Trophoblast cell (in vitro differentiated cells and primary cell): ENCODE data around the gene KIAA0232.

Source experiments
- DNase-seq, 2 donors: peaks; one replicate each; pipeline ENCODE4 v3.0.0-alpha.2; 2016
- H2AFZ ChIP-seq: 2 replicates; pipeline ENCODE4 v1.6.1; 2013; ENCODE audit warnings: low read length, moderate library complexity, mild to moderate bottlenecking; ENCODE audit not compliant: insufficient read depth, poor library complexity
- H2AK5ac ChIP-seq: 2 replicates; pipeline ENCODE4 v1.6.1; 2013; ENCODE audit warnings: mild to moderate bottlenecking, low read length
- H2BK120ac ChIP-seq: 2 replicates; pipeline ENCODE4 v1.6.1; 2013; ENCODE audit warnings: low read length, mild to moderate bottlenecking, moderate library complexity; ENCODE audit not compliant: insufficient read depth, poor library complexity
- H2BK12ac ChIP-seq: 2 replicates; pipeline ENCODE4 v1.6.1; 2013; ENCODE audit warnings: mild to moderate bottlenecking, low read length, moderate library complexity
- H2BK5ac ChIP-seq: 2 replicates; pipeline ENCODE4 v1.6.1; 2013; ENCODE audit warnings: low read length, low read depth, moderate library complexity, mild to moderate bottlenecking; ENCODE audit not compliant: poor library complexity
- H3K14ac ChIP-seq: 2 replicates; pipeline ENCODE4 v1.6.1; 2013; ENCODE audit warnings: mild to moderate bottlenecking, low read length
- H3K18ac ChIP-seq: 2 replicates; pipeline ENCODE4 v1.6.1; 2013; ENCODE audit warnings: mild to moderate bottlenecking, low read length
- H3K23ac ChIP-seq: 2 replicates; pipeline ENCODE4 v1.6.1; 2013; ENCODE audit warnings: low read length
- H3K27ac ChIP-seq: 2 replicates; pipeline ENCODE4 v1.5.1; 2013; ENCODE audit warnings: low read depth, mild to moderate bottlenecking, inconsistent platforms, low read length, moderate library complexity
- H3K27me3 ChIP-seq: 2 replicates; pipeline ENCODE4 v1.6.1; 2013; ENCODE audit warnings: inconsistent platforms, mild to moderate bottlenecking, low read length, moderate library complexity; ENCODE audit not compliant: insufficient read depth
- H3K36me3 ChIP-seq, 2 experiments: 1 replicate in 1 of 2; 2 replicates in 1 of 2; pipeline ENCODE4 v1.6.1; 2013; ENCODE audit warnings: low read length in 2 of 2, mild to moderate bottlenecking in 2 of 2, moderate library complexity in 1 of 2; ENCODE audit not compliant: insufficient read depth in 2 of 2, control insufficient read depth in 1 of 2
- H3K4ac ChIP-seq: 2 replicates; pipeline ENCODE4 v1.6.1; 2013; ENCODE audit warnings: low read depth, mild to moderate bottlenecking, low read length, moderate library complexity
- H3K4me1 ChIP-seq, 2 experiments: 1 replicate in 1 of 2; 2 replicates in 1 of 2; pipeline ENCODE4 v1.6.1; 2013; ENCODE audit warnings: low read length in 2 of 2, mild to moderate bottlenecking in 2 of 2, moderate library complexity in 1 of 2; ENCODE audit not compliant: insufficient read depth in 2 of 2, control insufficient read depth in 1 of 2
- H3K4me2 ChIP-seq: 2 replicates; pipeline ENCODE4 v1.6.1; 2013; ENCODE audit warnings: inconsistent platforms, mild to moderate bottlenecking, low read length, moderate library complexity
- H3K4me3 ChIP-seq: 2 replicates; pipeline ENCODE4 v1.5.1; 2013; ENCODE audit warnings: mild to moderate bottlenecking, low read depth, low read length, inconsistent platforms
- H3K79me1 ChIP-seq: one replicate; pipeline ENCODE4 v1.6.1; 2013; ENCODE audit warnings: low read length
- H3K79me2 ChIP-seq: 2 replicates; pipeline ENCODE4 v1.6.1; 2013; ENCODE audit warnings: low read length, mild to moderate bottlenecking; ENCODE audit not compliant: control insufficient read depth, insufficient read depth, poor library complexity
- H3K9ac ChIP-seq: 2 replicates; pipeline ENCODE4 v1.6.1; 2013; ENCODE audit warnings: mild to moderate bottlenecking, low read length
- H3K9me3 ChIP-seq: 2 replicates; pipeline ENCODE4 v1.6.1; 2013; ENCODE audit warnings: low read depth, mild to moderate bottlenecking, control low read depth, inconsistent platforms, low read length; ENCODE audit not compliant: insufficient read depth
- H4K12ac ChIP-seq: 2 replicates; pipeline ENCODE4 v1.6.1; 2013; ENCODE audit warnings: low read depth, mild to moderate bottlenecking, low read length, moderate library complexity
- H4K8ac ChIP-seq: 2 replicates; pipeline ENCODE4 v1.6.1; 2013; ENCODE audit warnings: low read depth, mild to moderate bottlenecking, low read length, moderate library complexity
- H4K91ac ChIP-seq: one replicate; pipeline ENCODE4 v1.6.1; 2013; ENCODE audit warnings: low read depth, mild to moderate bottlenecking, low read length, moderate library complexity
- WGBS: extraction: QIAGEN DNeasy Blood & Tissue Kit; methylation state at CpG from one replicate; pipeline ENCODE4 v1.1.7; 2013; ENCODE audit warnings: missing lambda C conversion rate; ENCODE audit not compliant: insufficient read length, insufficient coverage; ENCODE audit errors: extremely low coverage; 5-methylcytosine and 5-hydroxymethylcytosine counted together

KIAA0232 gene

DNA sequence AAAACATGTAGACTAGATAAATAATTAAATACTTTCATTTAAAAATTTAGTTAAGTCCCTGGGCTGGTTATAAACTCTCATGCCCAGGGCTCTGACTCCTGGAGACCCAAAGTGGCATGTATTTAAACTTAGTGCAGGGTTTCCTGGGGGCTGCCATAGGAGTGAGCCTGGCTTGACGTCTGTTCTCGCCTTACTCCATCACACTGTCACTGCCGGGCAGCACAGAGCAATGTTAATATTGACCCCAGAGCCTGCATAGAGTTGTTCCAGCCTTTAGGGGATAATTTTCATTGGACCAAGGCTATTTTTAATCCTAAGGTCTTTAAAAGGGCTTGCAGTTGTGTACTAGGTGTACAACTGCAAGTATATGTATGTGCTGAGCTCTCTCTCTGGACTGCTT, 31.2 kb downstream of the KIAA0232 start:
- no CpG with 5 or more reads among the region's 3 CpGs for WGBS
- Histone ChIP-seq H3K4me1 (no peaks in the 10 kb centered on the region), H2AFZ (no peak overlapping the region), H3K27ac (no peak overlapping the region), H3K27me3 (no peaks in the 10 kb centered on the region), H3K36me3 (peaks cover 0 to 3% of the 10 kb centered on the region in 2 experiments), H3K79me2 (peaks cover 2% of the 10 kb centered on the region), H4K91ac (no peak overlapping the region), H3K4ac (no peak overlapping the region), H3K14ac (no peak overlapping the region), H3K9me3 (no peaks in the 10 kb centered on the region), H2BK12ac (no peak overlapping the region), H4K8ac (no peak overlapping the region), H3K9ac (no peak overlapping the region), H3K23ac (no peak overlapping the region), H3K4me2 (no peak overlapping the region), H2BK5ac (no peak overlapping the region), H2BK120ac (no peak overlapping the region), H3K79me1 (no peaks in the 10 kb centered on the region), H2AK5ac (no peak overlapping the region), H4K12ac (no peak overlapping the region), H3K18ac (no peak overlapping the region), H3K4me3 (no peak overlapping the region)
- no peak for DNase-seq

DNA sequence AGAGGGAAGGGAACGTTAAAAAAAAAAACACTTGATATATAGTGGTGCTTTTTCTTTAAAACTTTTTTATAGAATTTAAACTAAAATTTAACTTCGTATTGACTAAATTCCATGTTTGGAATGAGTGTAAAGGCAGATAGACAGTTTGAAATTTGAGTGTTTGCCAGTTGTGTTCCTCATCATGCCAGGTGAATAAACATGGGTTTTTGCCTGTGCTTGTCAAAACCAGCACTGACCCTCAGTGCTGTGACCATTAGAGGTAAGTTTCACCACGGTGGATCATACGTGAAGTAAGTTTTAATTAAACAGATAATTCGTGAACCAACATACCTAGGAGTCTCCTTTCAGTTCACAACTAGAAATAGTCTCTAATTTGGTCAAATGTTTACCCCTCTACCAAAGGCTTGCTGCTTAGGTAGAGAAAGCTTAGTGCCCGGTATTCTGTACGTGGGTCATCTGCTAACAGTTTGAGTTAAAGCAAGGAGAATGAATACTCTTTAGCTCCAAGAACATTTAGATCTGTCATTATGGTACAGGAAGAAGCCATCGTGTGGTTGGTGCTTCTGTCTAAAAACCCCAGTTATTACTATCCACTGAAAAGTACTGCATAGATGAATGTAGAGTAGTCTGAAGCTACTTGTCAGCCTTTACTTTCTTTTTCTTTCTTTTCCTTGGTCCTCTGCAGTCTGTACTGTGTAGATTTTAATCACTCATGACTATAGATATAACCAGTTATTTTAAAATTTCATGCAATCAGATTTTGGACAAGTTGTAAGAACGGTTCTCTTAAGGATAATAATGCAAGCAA, 32.7 kb downstream of the KIAA0232 start:
- H3K27me3 ChIP-seq = no peaks in the 10 kb centered on the region
- WGBS = no CpG with 5 or more reads among the region's 9 CpGs

DNA sequence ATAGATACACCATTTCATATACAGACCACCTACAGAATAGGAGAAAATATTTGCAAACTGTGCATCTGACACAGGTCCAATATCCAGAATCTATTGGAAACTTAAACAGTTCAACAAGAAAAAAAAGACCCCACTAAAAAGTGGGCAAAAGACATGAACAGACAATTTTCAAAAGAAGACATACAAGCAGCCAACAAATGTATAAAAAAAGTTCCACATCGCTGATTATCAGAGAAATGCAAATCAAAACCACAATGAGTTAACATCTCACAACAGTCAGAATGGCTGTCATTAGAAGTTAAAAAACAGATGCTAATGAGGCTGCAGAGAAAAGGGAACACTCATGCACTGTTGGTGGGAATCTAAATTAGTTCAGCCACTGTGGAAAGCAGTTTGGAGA, 36.8 kb downstream of the KIAA0232 start:
- WGBS = no CpG with 5 or more reads among the region's 1 CpG

More for the DNA sequence above, 32.7 kb downstream of the KIAA0232 start:
- no peaks in the 10 kb centered on the region for H3K9me3 ChIP-seq
- H3K79me2 ChIP-seq = peaks cover 2% of the 10 kb centered on the region
- no peaks in the 10 kb centered on the region for H3K4me1 ChIP-seq
- H3K23ac ChIP-seq = no peak overlapping the region
- no peak overlapping the region for H3K14ac ChIP-seq
- no peak overlapping the region for H2BK5ac ChIP-seq
- no peak overlapping the region for H4K91ac ChIP-seq
- H3K18ac ChIP-seq = no peak overlapping the region
- H2AK5ac ChIP-seq = no peak overlapping the region
- no peak overlapping the region for H3K9ac ChIP-seq
- H3K36me3 ChIP-seq = peaks cover 0 to 3% of the 10 kb centered on the region in 2 experiments
- no peak overlapping the region for H3K4ac ChIP-seq
- H4K8ac ChIP-seq = no peak overlapping the region
- no peak overlapping the region for H4K12ac ChIP-seq
- no peak overlapping the region for H2BK12ac ChIP-seq
- H3K4me2 ChIP-seq = no peak overlapping the region
- no peak overlapping the region for H2AFZ ChIP-seq
- no peak overlapping the region for H3K27ac ChIP-seq
- H3K79me1 ChIP-seq = no peaks in the 10 kb centered on the region
- no peak for DNase-seq
- H2BK120ac ChIP-seq = no peak overlapping the region
- H3K4me3 ChIP-seq = no peak overlapping the region

DNA sequence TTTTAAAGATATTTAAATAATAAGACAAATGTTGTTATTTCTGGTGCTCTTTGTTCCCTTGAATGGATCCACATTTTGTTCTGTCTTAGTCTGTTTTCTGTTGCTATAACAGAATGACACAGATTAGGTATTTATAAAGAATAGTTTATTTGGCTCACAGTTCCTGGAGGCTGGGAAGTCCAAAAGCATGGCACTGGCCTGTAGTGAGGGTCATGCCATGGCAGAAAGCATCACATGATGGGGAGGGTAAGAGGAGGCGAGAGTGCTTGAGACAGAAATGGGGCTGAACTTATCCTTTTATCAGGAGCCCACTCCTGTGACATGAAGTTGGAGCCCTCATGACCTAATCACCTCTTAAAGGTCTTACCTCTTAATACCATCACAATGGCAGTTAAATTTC, 38.2 kb downstream of the KIAA0232 start:
- Histone ChIP-seq H3K4me3 (no peak overlapping the region), H3K4ac (no peak overlapping the region), H3K27ac (no peak overlapping the region), H3K18ac (no peak overlapping the region), H2AFZ (no peak overlapping the region), H4K91ac (no peak overlapping the region), H3K9me3 (peaks cover 2% of the 10 kb centered on the region), H3K23ac (no peak overlapping the region), H2BK5ac (no peak overlapping the region), H3K79me2 (no peaks in the 10 kb centered on the region), H2AK5ac (no peak overlapping the region), H3K4me2 (no peak overlapping the region), H2BK120ac (no peak overlapping the region), H3K79me1 (no peaks in the 10 kb centered on the region), H2BK12ac (no peak overlapping the region), H4K12ac (no peak overlapping the region), H3K4me1 (no peaks in the 10 kb centered on the region), H3K14ac (no peak overlapping the region), H3K36me3 (peaks cover 8% of the 10 kb centered on the region in 2 experiments), H3K27me3 (no peaks in the 10 kb centered on the region), H3K9ac (no peak overlapping the region), H4K8ac (no peak overlapping the region)
- no peak for DNase-seq
- no CpG with 5 or more reads among the region's 1 CpG for WGBS

More for the DNA sequence above, 36.8 kb downstream of the KIAA0232 start:
- Histone ChIP-seq H2AK5ac (no peak overlapping the region), H2BK120ac (no peak overlapping the region), H3K18ac (no peak overlapping the region), H3K14ac (no peak overlapping the region), H3K4me1 (no peaks in the 10 kb centered on the region), H2AFZ (no peak overlapping the region), H3K23ac (no peak overlapping the region), H3K27ac (no peak overlapping the region), H2BK5ac (no peak overlapping the region), H3K4ac (no peak overlapping the region), H3K4me3 (no peak overlapping the region), H4K8ac (no peak overlapping the region), H4K91ac (no peak overlapping the region), H3K9me3 (peaks cover 2% of the 10 kb centered on the region), H2BK12ac (no peak overlapping the region), H3K27me3 (no peaks in the 10 kb centered on the region), H3K4me2 (no peak overlapping the region), H4K12ac (no peak overlapping the region), H3K79me2 (no peaks in the 10 kb centered on the region), H3K36me3 (peaks cover under 1 to 3% of the 10 kb centered on the region in 2 experiments), H3K9ac (no peak overlapping the region), H3K79me1 (no peaks in the 10 kb centered on the region)
- no peak for DNase-seq
